ENCODE data around the gene HEMGN.
"Not testable (repeated sequence)": the region's sequence is repeated elsewhere in the genome, so short reads cannot be mapped to it uniquely, and the experiment has no call there.

HEMGN gene

DNA sequence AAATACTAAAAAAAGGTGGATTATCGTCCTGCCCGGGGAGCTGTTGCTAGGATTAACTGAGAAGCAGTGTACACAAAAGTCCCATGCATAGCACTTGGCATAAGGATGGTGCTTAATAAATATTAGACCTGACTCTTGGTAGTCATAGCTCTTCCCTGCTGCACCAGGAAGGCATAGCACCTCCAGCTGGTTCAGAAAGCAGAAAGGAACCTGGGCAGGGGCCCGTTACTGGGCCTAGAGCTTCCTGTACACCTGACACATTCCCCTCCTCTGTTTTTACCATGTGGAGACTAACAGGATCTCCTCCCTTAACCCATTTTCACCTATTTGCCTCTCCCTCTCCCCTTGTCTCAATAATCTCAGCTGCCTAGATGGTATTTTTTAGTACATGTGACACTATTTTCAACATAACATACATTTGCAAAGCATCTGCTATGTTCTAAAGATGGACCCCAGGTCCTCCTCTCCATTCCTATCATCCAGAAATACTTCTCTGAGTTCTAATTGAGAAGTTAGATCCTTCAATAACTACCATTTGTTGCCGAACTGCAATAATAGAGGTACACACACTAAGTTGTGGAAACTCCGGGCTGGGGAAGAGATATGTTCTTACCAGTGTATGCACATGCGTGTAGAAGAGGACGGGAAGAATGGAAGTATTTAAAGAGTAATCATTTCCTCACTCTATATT is 42.0 kb upstream of the HEMGN start:
- CTCF ChIA-PET: interaction anchor here (1.0 kb wide), 1 partner anchor 18 kb away, joined by 3 read pairs; no protein-coding TSS in a partner anchor
- no peak for DNase-seq (ENCODE audit: extremely low spot score)
- POLR2A ChIA-PET: no interaction called here
- no peak for TF ChIP-seq L3MBTL2 (conservative IDR thresholded peaks at IDR 0.05)
- no peak for TF ChIP-seq ARNT (IDR thresholded peaks at IDR 0.05)
- no peak for TF ChIP-seq FOXM1 (IDR thresholded peaks at IDR 0.05; ENCODE audit: borderline replicate concordance)
- no peak for TF ChIP-seq ELF4 (IDR thresholded peaks at IDR 0.05)
- no peak for TF ChIP-seq ZNF384 (IDR thresholded peaks at IDR 0.05)
- no peak for TF ChIP-seq NFRKB (IDR thresholded peaks at IDR 0.05)
- no peak for TF ChIP-seq BHLHE40 (IDR thresholded peaks at IDR 0.05; ENCODE audit: borderline replicate concordance)
- no peak for TF ChIP-seq CTBP1 (IDR thresholded peaks at IDR 0.05; ENCODE audit: borderline replicate concordance)
- TF ChIP-seq PKNOX1 (IDR thresholded peaks at IDR 0.05): no peak
- TF ChIP-seq FOXA1 (IDR thresholded peaks at IDR 0.05): no peak
- TF ChIP-seq FOXK2 (IDR thresholded peaks at IDR 0.05): no peak
- no peak for TF ChIP-seq SP1 (IDR thresholded peaks at IDR 0.05)
- no peak for TF ChIP-seq SUZ12 (IDR thresholded peaks at IDR 0.05)
- no peak for TF ChIP-seq HDGF (IDR thresholded peaks at IDR 0.05; ENCODE audit: borderline replicate concordance)
- TF ChIP-seq LEF1 (IDR thresholded peaks at IDR 0.05; ENCODE audit: borderline replicate concordance): no peak
- TF ChIP-seq TARDBP (IDR thresholded peaks at IDR 0.05): no peak

GRCh38 chr9:97978371-97979130 is 40.6 kb upstream of the HEMGN start:
- no peak for DNase-seq (ENCODE audit: extremely low spot score)
- POLR2A ChIA-PET: no interaction called here
- TF ChIP-seq ARNT (IDR thresholded peaks at IDR 0.05) (no peak), ELF4 (IDR thresholded peaks at IDR 0.05) (no peak), CTBP1 (IDR thresholded peaks at IDR 0.05; ENCODE audit: borderline replicate concordance) (no peak), SP1 (IDR thresholded peaks at IDR 0.05) (no peak), SUZ12 (IDR thresholded peaks at IDR 0.05) (no peak), NFRKB (IDR thresholded peaks at IDR 0.05) (no peak), TARDBP (IDR thresholded peaks at IDR 0.05) (no peak), HDGF (IDR thresholded peaks at IDR 0.05; ENCODE audit: borderline replicate concordance) (no peak), FOXA1 (IDR thresholded peaks at IDR 0.05) (no peak), ZNF384 (IDR thresholded peaks at IDR 0.05) (no peak), FOXM1 (IDR thresholded peaks at IDR 0.05; ENCODE audit: borderline replicate concordance) (no peak), BHLHE40 (IDR thresholded peaks at IDR 0.05; ENCODE audit: borderline replicate concordance) (no peak), L3MBTL2 (conservative IDR thresholded peaks at IDR 0.05) (no peak), FOXK2 (IDR thresholded peaks at IDR 0.05) (no peak), PKNOX1 (IDR thresholded peaks at IDR 0.05) (no peak), LEF1 (IDR thresholded peaks at IDR 0.05; ENCODE audit: borderline replicate concordance) (no peak)
- CTCF ChIA-PET: no interaction called here

DNA sequence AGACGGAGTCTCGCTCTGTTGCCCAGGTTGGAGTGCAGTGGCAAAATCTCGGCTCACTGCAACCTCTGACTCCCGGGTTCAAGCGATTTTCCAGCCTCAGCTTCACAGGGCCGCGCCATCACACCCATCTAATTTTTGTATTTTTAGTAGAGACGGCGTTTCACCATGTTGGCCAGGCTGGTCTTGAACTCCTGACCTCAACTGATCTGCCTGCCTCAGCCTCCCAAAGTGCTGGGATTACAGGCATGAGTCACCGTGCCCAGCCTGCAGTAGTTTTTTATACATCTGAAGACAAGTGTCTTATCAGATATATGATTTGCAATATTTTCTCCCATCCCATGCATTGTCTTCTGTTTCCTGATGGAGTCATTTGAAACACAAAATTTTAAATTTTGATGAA is 38.7 kb upstream of the HEMGN start:
- DNase-seq (ENCODE audit: extremely low spot score); POLR2A ChIA-PET; CTCF ChIA-PET: not testable (repeated sequence)

DNA sequence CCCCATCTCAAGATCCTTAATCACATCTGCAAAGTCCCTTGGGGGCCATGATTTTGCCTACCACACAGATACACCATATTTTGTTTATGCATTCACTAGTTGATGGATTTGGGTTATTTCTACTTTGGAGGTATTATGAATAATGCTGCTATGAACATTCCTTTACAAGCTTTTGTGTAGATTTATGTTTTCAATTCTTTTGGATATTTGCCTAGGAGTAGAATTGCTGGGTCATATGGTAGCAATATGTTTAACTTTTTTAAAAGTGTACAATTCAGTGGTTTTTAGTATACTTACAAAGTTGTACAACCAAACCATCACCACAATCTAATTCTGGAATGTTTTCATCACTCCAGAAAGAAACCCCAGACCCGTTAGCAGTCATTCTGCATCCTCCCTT is 37.4 kb upstream of the HEMGN start:
- no peak for TF ChIP-seq SP1 (IDR thresholded peaks at IDR 0.05)
- no peak for TF ChIP-seq FOXK2 (IDR thresholded peaks at IDR 0.05)
- TF ChIP-seq PKNOX1 (IDR thresholded peaks at IDR 0.05): no peak
- TF ChIP-seq SUZ12 (IDR thresholded peaks at IDR 0.05): no peak
- TF ChIP-seq FOXA1 (IDR thresholded peaks at IDR 0.05): no peak
- TF ChIP-seq ARNT (IDR thresholded peaks at IDR 0.05): no peak
- no peak for TF ChIP-seq FOXM1 (IDR thresholded peaks at IDR 0.05; ENCODE audit: borderline replicate concordance)
- no peak for TF ChIP-seq ZNF384 (IDR thresholded peaks at IDR 0.05)
- TF ChIP-seq L3MBTL2 (conservative IDR thresholded peaks at IDR 0.05): no peak
- TF ChIP-seq HDGF (IDR thresholded peaks at IDR 0.05; ENCODE audit: borderline replicate concordance): no peak
- no peak for TF ChIP-seq CTBP1 (IDR thresholded peaks at IDR 0.05; ENCODE audit: borderline replicate concordance)
- no peak for TF ChIP-seq ELF4 (IDR thresholded peaks at IDR 0.05)
- no peak for TF ChIP-seq NFRKB (IDR thresholded peaks at IDR 0.05)
- TF ChIP-seq BHLHE40 (IDR thresholded peaks at IDR 0.05; ENCODE audit: borderline replicate concordance): no peak
- TF ChIP-seq TARDBP (IDR thresholded peaks at IDR 0.05): no peak
- TF ChIP-seq LEF1 (IDR thresholded peaks at IDR 0.05; ENCODE audit: borderline replicate concordance): no peak
- DNase-seq (ENCODE audit: extremely low spot score): no peak
- CTCF ChIA-PET: no interaction called here
- POLR2A ChIA-PET: no interaction called here

DNA sequence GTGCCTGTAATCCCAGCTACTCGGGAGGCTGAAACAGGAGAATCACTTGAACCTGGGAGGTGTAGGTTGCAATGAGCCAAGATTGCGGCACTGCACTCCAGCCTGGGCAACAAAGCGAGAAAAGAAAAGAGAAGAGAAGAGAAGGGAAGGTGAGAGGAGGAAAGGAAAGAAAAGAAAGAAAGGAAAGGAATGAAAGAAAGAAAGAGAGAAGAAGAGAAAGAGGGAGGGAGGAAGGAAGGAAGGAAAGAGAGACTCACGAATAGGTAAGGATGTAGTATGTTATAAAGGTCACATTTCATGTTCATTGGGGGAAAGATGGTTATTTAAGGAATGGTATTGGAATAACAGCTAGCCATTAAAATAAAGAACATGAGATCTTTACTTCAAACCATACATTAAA is 34.8 kb upstream of the HEMGN start:
- CTCF ChIA-PET: no interaction called here
- POLR2A ChIA-PET: interaction anchor here (1.9 kb wide), 1 partner anchor 9 kb away, joined by 8 read pairs; no protein-coding TSS in a partner anchor
- no peak for DNase-seq (ENCODE audit: extremely low spot score)
- TF ChIP-seq SP1 (IDR thresholded peaks at IDR 0.05) (no peak), TARDBP (IDR thresholded peaks at IDR 0.05) (no peak), SUZ12 (IDR thresholded peaks at IDR 0.05) (no peak), HDGF (IDR thresholded peaks at IDR 0.05; ENCODE audit: borderline replicate concordance) (no peak), FOXA1 (IDR thresholded peaks at IDR 0.05) (no peak), FOXK2 (IDR thresholded peaks at IDR 0.05) (no peak), LEF1 (IDR thresholded peaks at IDR 0.05; ENCODE audit: borderline replicate concordance) (no peak), ZNF384 (IDR thresholded peaks at IDR 0.05) (no peak)

DNA sequence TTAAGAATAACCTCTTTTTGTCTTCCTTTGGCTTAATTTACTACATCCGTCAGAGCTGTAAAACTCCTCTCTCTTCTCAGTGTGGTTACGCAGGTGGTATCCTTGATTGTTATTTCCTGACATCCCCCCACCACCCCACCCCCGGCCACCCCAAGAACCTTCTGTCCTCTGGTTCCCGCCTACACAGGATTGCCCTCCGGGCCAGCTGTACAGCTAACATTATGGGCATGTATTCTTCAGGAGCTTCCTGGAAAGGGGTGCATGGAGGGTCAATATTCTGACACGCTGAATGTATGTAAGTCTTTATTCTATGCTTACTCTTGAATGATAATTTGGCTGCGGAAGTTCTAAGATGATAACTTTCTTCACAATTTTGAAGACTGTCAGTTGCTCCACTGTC is 32.2 kb upstream of the HEMGN start:
- TF ChIP-seq CTBP1 (IDR thresholded peaks at IDR 0.05; ENCODE audit: borderline replicate concordance) (no peak), BHLHE40 (IDR thresholded peaks at IDR 0.05; ENCODE audit: borderline replicate concordance) (no peak)
- ChIA-PET CTCF (no interaction called here), POLR2A (no interaction called here)
- no peak for DNase-seq (ENCODE audit: extremely low spot score)

All from HEK293T (cell line).